ENCODE results near the gene TENM4. TPM values are rescaled to one million over a fixed set of nuclear protein-coding genes. Genes with fewer than 3 reads are reported as not detected.

TENM4 gene
- total and polyA plus RNA-seq, 10 of the 15 experiments (the other 5 are each of a cell fraction or from before 2014, with no cell fraction given) = 0.03 to 0.12 (median 0.06) TPM; not detected in 7

GRCh38 chr11:79196950-79197349 lies 243.9 kb downstream of the TENM4 start:
- intact Hi-C loops (cut with micrococcal nuclease; ENCODE audit: unreplicated experiment) (no loop called here), in situ Hi-C loops (cut with MboI) (no loop called here)
- no peak overlapping the region for H3K27ac ChIP-seq (ENCODE audit: control insufficient read depth, insufficient read depth)
- H3K27me3 ChIP-seq (replicated peaks in 1 of 2; ENCODE audit: control insufficient read depth in 2 of 2, insufficient read depth in 2 of 2, low read length in 1 of 2) = no peaks in the 10 kb centered on the region
- no peak overlapping the region for H3K4me2 ChIP-seq (ENCODE audit: control insufficient read depth, insufficient read depth)
- BruUV-seq (replicated peaks) = no TSS peak
- no peaks in the 10 kb centered on the region for H4K20me1 ChIP-seq (ENCODE audit: control insufficient read depth, insufficient read depth)
- no peak for FAIRE-seq
- SMC1A ChIA-PET (ENCODE audit: uncharacterized antibody, unreplicated experiment) = no interaction called here
- H3K9me3 ChIP-seq (replicated peaks; ENCODE audit: control insufficient read depth, insufficient read depth, low read length) = no peaks in the 10 kb centered on the region; the same call in 2 of the 3 replicates
- no peak for DNase-seq (ENCODE audit: low read depth, low spot score)
- no peak for TF ChIP-seq TAF1 (IDR thresholded peaks at IDR 0.05; ENCODE audit: borderline replicate concordance, low read depth, low read length)
- TF ChIP-seq CBX3 (IDR thresholded peaks at IDR 0.05; ENCODE audit: borderline replicate concordance, low read depth) = no peak
- no peak for TF ChIP-seq MYC (IDR thresholded peaks at IDR 0.05; ENCODE audit: insufficient read depth, insufficient read length, insufficient replicate concordance, low read length, severe bottlenecking)
- no peak for TF ChIP-seq BCL3 (IDR thresholded peaks at IDR 0.05; ENCODE audit: borderline replicate concordance, insufficient read depth, low read depth, low read length, poor library complexity, severe bottlenecking)
- TF ChIP-seq IRF3 (IDR thresholded peaks at IDR 0.05) = no peak
- TF ChIP-seq RB1 (IDR thresholded peaks at IDR 0.05; ENCODE audit: borderline replicate concordance) = no peak
- TF ChIP-seq TCF12 (IDR thresholded peaks at IDR 0.05; ENCODE audit: low read depth, low read length) = no peak
- TF ChIP-seq RFX5 (IDR thresholded peaks at IDR 0.05; ENCODE audit: low read depth, low read length) = no peak
- no peak for TF ChIP-seq SREBF2 (IDR thresholded peaks at IDR 0.05; ENCODE audit: low read length)
- TF ChIP-seq MTA2 (IDR thresholded peaks at IDR 0.05; ENCODE audit: low read depth) = no peak
- TF ChIP-seq EGR1 (IDR thresholded peaks at IDR 0.05; ENCODE audit: borderline replicate concordance in 1 of 2, low read depth in 2 of 2, low read length in 2 of 2) = no peak
- WGBS (ENCODE audit: insufficient coverage, insufficient replicate concordance, low lambda C conversion rate, missing lambda C conversion rate) = 28% methylated on average over 4 of the region's 4 CpGs
- no peak overlapping the region for H3K9ac ChIP-seq (ENCODE audit: control insufficient read depth, insufficient read depth, low read length)
- CTCF ChIA-PET = interaction anchor here (0.6 to 0.7 kb wide), 2 partner anchors 529 to 1771 kb away, joined by 3 to 4 read pairs; no protein-coding TSS in a partner anchor
- H2AFZ ChIP-seq (ENCODE audit: control insufficient read depth, low read depth, low read length) = no peak overlapping the region
- POLR2A ChIA-PET = interaction anchor here (0.6 kb wide), 1 partner anchor 377 kb away, joined by 5 read pairs; no protein-coding TSS in a partner anchor
- no peaks in the 10 kb centered on the region for H3K36me3 ChIP-seq (ENCODE audit: control insufficient read depth in 2 of 2, insufficient read depth in 2 of 2, low read length in 1 of 2)
- H3K4me3 ChIP-seq = no peak overlapping the region
- RAD21 ChIA-PET (ENCODE audit: unreplicated experiment) = no interaction called here
- H3K4me1 ChIP-seq (ENCODE audit: control insufficient read depth, insufficient read depth, low read length) = peaks cover 3% of the 10 kb centered on the region
- ATAC-seq = no peak
- H3K79me2 ChIP-seq (ENCODE audit: control insufficient read depth, insufficient read depth, low read length) = no peaks in the 10 kb centered on the region
